GM21723 (cell line): ENCODE results near the gene THSD4.
"Not testable (repeated sequence)": the region's sequence is repeated elsewhere in the genome, so short reads cannot be mapped to it uniquely, and the experiment has no call there.

ENCODE experiments used
- ATAC-seq: cut with Tn5 transposase; IDR thresholded peaks from one replicate; pipeline ENCODE4 v1.9.1; 2021; ENCODE audit warnings: mild to moderate bottlenecking, moderate library complexity; ENCODE audit not compliant: unreplicated experiment

THSD4 gene

GRCh38 chr15:71400294-71400693, 285.0 kb downstream of the THSD4 start:
- no peak for ATAC-seq

GRCh38 chr15:71401728-71402127, 286.5 kb downstream of the THSD4 start:
- not testable (repeated sequence) for ATAC-seq

- no peak for ATAC-seq
Measured at GRCh38 chr15:71409541-71409940, 294.3 kb downstream of the THSD4 start.

- no peak for ATAC-seq
Measured at GRCh38 chr15:71410347-71410746, 295.1 kb downstream of the THSD4 start.

- no peak for ATAC-seq
Measured at GRCh38 chr15:71411538-71412482, 296.5 kb downstream of the THSD4 start.

GRCh38 chr15:71413419-71413818, 298.1 kb downstream of the THSD4 start:
- no peak for ATAC-seq

GRCh38 chr15:71414853-71415252, 299.6 kb downstream of the THSD4 start:
- no peak for ATAC-seq

- ATAC-seq = no peak
Measured at GRCh38 chr15:71422530-71423259, 307.4 kb downstream of the THSD4 start.

GRCh38 chr15:71424765-71425164, 309.5 kb downstream of the THSD4 start:
- no peak for ATAC-seq

- no peak for ATAC-seq
Measured at GRCh38 chr15:71425388-71425787, 310.1 kb downstream of the THSD4 start.

GRCh38 chr15:71426792-71427191, 311.5 kb downstream of the THSD4 start:
- no peak for ATAC-seq

GRCh38 chr15:71430782-71431181, 315.5 kb downstream of the THSD4 start:
- ATAC-seq = no peak

- no peak for ATAC-seq
Measured at GRCh38 chr15:71431343-71432336, 316.4 kb downstream of the THSD4 start.

GRCh38 chr15:71433402-71433801, 318.1 kb downstream of the THSD4 start:
- ATAC-seq = no peak

GRCh38 chr15:71434774-71435173, 319.5 kb downstream of the THSD4 start:
- no peak for ATAC-seq

GRCh38 chr15:71435552-71435951, 320.3 kb downstream of the THSD4 start:
- ATAC-seq = no peak

- no peak for ATAC-seq
Measured at GRCh38 chr15:71436854-71437253, 321.6 kb downstream of the THSD4 start.

- ATAC-seq = no peak
Measured at GRCh38 chr15:71437404-71437803, 322.1 kb downstream of the THSD4 start.

GRCh38 chr15:71437919-71438318, 322.6 kb downstream of the THSD4 start:
- ATAC-seq = no peak

GRCh38 chr15:71439478-71439877, 324.2 kb downstream of the THSD4 start:
- not testable (repeated sequence) for ATAC-seq
